ENCODE data around the gene GET4. TPM values are rescaled to one million over a fixed set of nuclear protein-coding genes. Genes with fewer than 3 reads are reported as not detected.

Gene GET4
- total RNA-seq, 4 donors from 2014 or later, result 29.7 to 93.3 (median 56.8) TPM

GRCh38 chr7:919114-919442, 42.7 kb downstream of the GET4 start:
- H3K27ac ChIP-seq, result no peak overlapping the region
- no peaks in the 10 kb centered on the region for H3K27me3 ChIP-seq
- TF ChIP-seq CTCF (IDR thresholded peaks at IDR 0.05), result no peak
- TF ChIP-seq POLR2A (IDR thresholded peaks at IDR 0.05), result no peak
- H3K9me3 ChIP-seq, result no peaks in the 10 kb centered on the region
- H3K36me3 ChIP-seq, result no peaks in the 10 kb centered on the region
- peaks cover 22 to 76% (median 28%) of the 10 kb centered on the region in 4 donors for H3K4me1 ChIP-seq
- H3K4me3 ChIP-seq, result no peak overlapping the region
- DNase-seq, result peak in 2 of 3 donors; percentile 37 to 38

- no peak for TF ChIP-seq CTCF (IDR thresholded peaks at IDR 0.05)
- TF ChIP-seq POLR2A (IDR thresholded peaks at IDR 0.05), result peak in 1 of 2 donors; percentile 26
- Histone ChIP-seq H3K36me3 (no peaks in the 10 kb centered on the region), H3K27me3 (no peaks in the 10 kb centered on the region), H3K27ac (peak overlapping the region in 3 of 4 donors; percentile 46 to 99 (median 89)), H3K9me3 (no peaks in the 10 kb centered on the region), H3K4me1 (peaks cover 28 to 76% (median 30%) of the 10 kb centered on the region in 4 donors), H3K4me3 (peak overlapping the region in 2 of 4 donors; percentile 19 to 42)
- DNase-seq, result peak in 2 of 3 donors; percentile 70 to 75
Observed at GRCh38 chr7:919924-920341, 43.6 kb downstream of the GET4 start.

- H3K36me3 ChIP-seq, result no peaks in the 10 kb centered on the region
- no peaks in the 10 kb centered on the region for H3K9me3 ChIP-seq
- peak overlapping the region in 3 of 4 donors; percentile 46 to 99 (median 89) for H3K27ac ChIP-seq
- no peaks in the 10 kb centered on the region for H3K27me3 ChIP-seq
- H3K4me3 ChIP-seq, result peak overlapping the region in 2 of 4 donors; percentile 19 to 42
- DNase-seq, result peak in 2 of 3 donors; percentile 74 to 78
- TF ChIP-seq POLR2A (IDR thresholded peaks at IDR 0.05), result peak in 1 of 2 donors; percentile 59
- TF ChIP-seq CTCF (IDR thresholded peaks at IDR 0.05), result no peak
- peaks cover 29 to 76% (median 32%) of the 10 kb centered on the region in 4 donors for H3K4me1 ChIP-seq
Observed at GRCh38 chr7:920351-921070, 44.2 kb downstream of the GET4 start.

- peaks cover 29 to 76% (median 32%) of the 10 kb centered on the region in 4 donors for H3K4me1 ChIP-seq
- H3K27ac ChIP-seq, result peak overlapping the region in 3 of 4 donors; percentile 46 to 99 (median 89)
Observed at GRCh38 chr7:921071-921461, 44.7 kb downstream of the GET4 start.

More at GRCh38 chr7:921071-921461, 44.7 kb downstream of the GET4 start:
- no peaks in the 10 kb centered on the region for H3K36me3 ChIP-seq
- no peak overlapping the region for H3K4me3 ChIP-seq
- no peak for TF ChIP-seq POLR2A (IDR thresholded peaks at IDR 0.05)
- no peak for TF ChIP-seq CTCF (IDR thresholded peaks at IDR 0.05)
- peak in 1 of 3 donors; percentile 42 for DNase-seq
- H3K9me3 ChIP-seq, result no peaks in the 10 kb centered on the region
- no peaks in the 10 kb centered on the region for H3K27me3 ChIP-seq
